NCI-H2227 treated with DMSO at 0.1 percent for 48 hours (cell line): ENCODE results near the gene POM121L12.

Experiments used
- DNase-seq: peaks from one replicate; lab custom pipeline; 2025; lab: John Stamatoyannopoulos, UW

POM121L12 gene

GRCh38 chr7:53035499-53036412 is at the start of gene POM121L12:
TSS of gene POM121L12 (plus strand) at chr7:53035633. CDS start at chr7:53035672, 39 bp downstream.
- DNase-seq = no peak

GRCh38 chr7:52992001-52992400 is 43.4 kb upstream of the POM121L12 start:
- DNase-seq = no peak

- no peak for DNase-seq
Measured at GRCh38 chr7:52992479-52993162, 42.8 kb upstream of the POM121L12 start.

GRCh38 chr7:52995676-52996075 is 39.8 kb upstream of the POM121L12 start:
- no peak for DNase-seq

GRCh38 chr7:53001221-53001620 is 34.2 kb upstream of the POM121L12 start:
- DNase-seq = no peak

- DNase-seq = no peak
Measured at GRCh38 chr7:53002389-53002788, 33.0 kb upstream of the POM121L12 start.

GRCh38 chr7:53003653-53004445 is 31.6 kb upstream of the POM121L12 start:
- DNase-seq = no peak

- no peak for DNase-seq
Measured at GRCh38 chr7:53013925-53014324, 21.5 kb upstream of the POM121L12 start.

GRCh38 chr7:53015463-53015862 is 20.0 kb upstream of the POM121L12 start:
- no peak for DNase-seq

GRCh38 chr7:53022893-53023292 is 12.5 kb upstream of the POM121L12 start:
- DNase-seq = peak; percentile 72

- DNase-seq = no peak
Measured at GRCh38 chr7:53048638-53049037, 13.2 kb downstream of the POM121L12 start.

- no peak for DNase-seq
Measured at GRCh38 chr7:53050433-53050832, 15.0 kb downstream of the POM121L12 start.

- no peak for DNase-seq
Measured at GRCh38 chr7:53059591-53059990, 24.2 kb downstream of the POM121L12 start.

- DNase-seq = no peak
Measured at GRCh38 chr7:53060066-53060465, 24.6 kb downstream of the POM121L12 start.

GRCh38 chr7:53062796-53063195 is 27.4 kb downstream of the POM121L12 start:
- DNase-seq = no peak

- no peak for DNase-seq
Measured at GRCh38 chr7:53068673-53069072, 33.2 kb downstream of the POM121L12 start.

GRCh38 chr7:53070883-53071282 is 35.5 kb downstream of the POM121L12 start:
- no peak for DNase-seq
